ENCODE data around the gene BCORL1.

- TF ChIP-seq, protein P1, sequence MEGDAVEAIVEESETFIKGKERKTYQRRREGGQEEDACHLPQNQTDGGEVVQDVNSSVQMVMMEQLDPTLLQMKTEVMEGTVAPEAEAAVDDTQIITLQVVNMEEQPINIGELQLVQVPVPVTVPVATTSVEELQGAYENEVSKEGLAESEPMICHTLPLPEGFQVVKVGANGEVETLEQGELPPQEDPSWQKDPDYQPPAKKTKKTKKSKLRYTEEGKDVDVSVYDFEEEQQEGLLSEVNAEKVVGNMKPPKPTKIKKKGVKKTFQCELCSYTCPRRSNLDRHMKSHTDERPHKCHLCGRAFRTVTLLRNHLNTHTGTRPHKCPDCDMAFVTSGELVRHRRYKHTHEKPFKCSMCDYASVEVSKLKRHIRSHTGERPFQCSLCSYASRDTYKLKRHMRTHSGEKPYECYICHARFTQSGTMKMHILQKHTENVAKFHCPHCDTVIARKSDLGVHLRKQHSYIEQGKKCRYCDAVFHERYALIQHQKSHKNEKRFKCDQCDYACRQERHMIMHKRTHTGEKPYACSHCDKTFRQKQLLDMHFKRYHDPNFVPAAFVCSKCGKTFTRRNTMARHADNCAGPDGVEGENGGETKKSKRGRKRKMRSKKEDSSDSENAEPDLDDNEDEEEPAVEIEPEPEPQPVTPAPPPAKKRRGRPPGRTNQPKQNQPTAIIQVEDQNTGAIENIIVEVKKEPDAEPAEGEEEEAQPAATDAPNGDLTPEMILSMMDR (IDR thresholded peaks at IDR 0.05): no peak
- no peak for TF ChIP-seq POLR2A (IDR thresholded peaks at IDR 0.05)
These were observed 29.1 kb upstream of the BCORL1 start for GRCh38 chrX:129953334-129953648.

Measured in body of pancreas (tissue), 4 donors.